Measurements from ENCODE around the gene WNT7B. TPM values are rescaled to one million over a fixed set of nuclear protein-coding genes. Genes with fewer than 3 reads are reported as not detected.

Gene WNT7B
- total RNA-seq, 1 experiment from 2014 or later = not detected

DNA sequence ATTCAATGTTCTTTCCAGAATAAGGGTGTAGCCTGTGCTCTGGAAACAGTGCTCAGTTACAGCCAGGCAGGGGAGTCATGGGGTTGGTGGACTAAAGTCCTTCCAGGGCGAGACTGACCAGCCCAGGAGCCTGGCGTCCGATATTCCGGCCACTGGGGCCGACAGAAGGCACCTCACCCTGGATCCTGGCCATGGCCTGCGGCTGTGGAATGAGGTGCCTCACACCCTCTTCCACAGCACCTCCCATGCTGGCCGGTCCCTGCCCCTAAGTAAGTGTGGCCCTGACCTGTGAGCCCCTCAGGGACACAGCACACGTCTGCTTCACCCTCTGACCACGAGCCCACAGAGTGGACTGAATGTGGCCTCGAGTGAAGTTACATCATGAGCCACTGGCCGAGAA is 50.5 kb downstream of the WNT7B start:
- DNase-seq (ENCODE audit: low spot score) = no peak
- no peaks in the 10 kb centered on the region for H3K27me3 ChIP-seq (replicated peaks; ENCODE audit: insufficient read depth, low read depth, low read length, poor library complexity)
- ChIA-PET POLR2A (ENCODE audit: low non-redundant PET) (no interaction called here), CTCF (no interaction called here)
- no peaks in the 10 kb centered on the region for H3K36me3 ChIP-seq (ENCODE audit: insufficient read depth, low read length, poor library complexity, severe bottlenecking)
- no peak overlapping the region for H3K4me3 ChIP-seq (ENCODE audit: low read depth, low read length, poor library complexity, severe bottlenecking)
- BruUV-seq (replicated peaks) = no TSS peak
- TF ChIP-seq, protein P1, sequence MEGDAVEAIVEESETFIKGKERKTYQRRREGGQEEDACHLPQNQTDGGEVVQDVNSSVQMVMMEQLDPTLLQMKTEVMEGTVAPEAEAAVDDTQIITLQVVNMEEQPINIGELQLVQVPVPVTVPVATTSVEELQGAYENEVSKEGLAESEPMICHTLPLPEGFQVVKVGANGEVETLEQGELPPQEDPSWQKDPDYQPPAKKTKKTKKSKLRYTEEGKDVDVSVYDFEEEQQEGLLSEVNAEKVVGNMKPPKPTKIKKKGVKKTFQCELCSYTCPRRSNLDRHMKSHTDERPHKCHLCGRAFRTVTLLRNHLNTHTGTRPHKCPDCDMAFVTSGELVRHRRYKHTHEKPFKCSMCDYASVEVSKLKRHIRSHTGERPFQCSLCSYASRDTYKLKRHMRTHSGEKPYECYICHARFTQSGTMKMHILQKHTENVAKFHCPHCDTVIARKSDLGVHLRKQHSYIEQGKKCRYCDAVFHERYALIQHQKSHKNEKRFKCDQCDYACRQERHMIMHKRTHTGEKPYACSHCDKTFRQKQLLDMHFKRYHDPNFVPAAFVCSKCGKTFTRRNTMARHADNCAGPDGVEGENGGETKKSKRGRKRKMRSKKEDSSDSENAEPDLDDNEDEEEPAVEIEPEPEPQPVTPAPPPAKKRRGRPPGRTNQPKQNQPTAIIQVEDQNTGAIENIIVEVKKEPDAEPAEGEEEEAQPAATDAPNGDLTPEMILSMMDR (conservative IDR thresholded peaks at IDR 0.05; ENCODE audit: low read depth, low read length) = no peak
- TF ChIP-seq EZH2 (IDR thresholded peaks at IDR 0.05; ENCODE audit: borderline replicate concordance, low read depth, low read length, poor library complexity, severe bottlenecking) = no peak
- no peaks in the 10 kb centered on the region for H3K4me1 ChIP-seq (ENCODE audit: insufficient read depth, low read length, poor library complexity, severe bottlenecking)
- intact Hi-C loops (cut with micrococcal nuclease; ENCODE audit: unreplicated experiment) = no loop called here
- H3K27ac ChIP-seq (ENCODE audit: low read depth, low read length, poor library complexity, severe bottlenecking) = no peak overlapping the region
- no peaks in the 10 kb centered on the region for H3K9me3 ChIP-seq (ENCODE audit: low read depth, low read length, poor library complexity, severe bottlenecking)

DNA sequence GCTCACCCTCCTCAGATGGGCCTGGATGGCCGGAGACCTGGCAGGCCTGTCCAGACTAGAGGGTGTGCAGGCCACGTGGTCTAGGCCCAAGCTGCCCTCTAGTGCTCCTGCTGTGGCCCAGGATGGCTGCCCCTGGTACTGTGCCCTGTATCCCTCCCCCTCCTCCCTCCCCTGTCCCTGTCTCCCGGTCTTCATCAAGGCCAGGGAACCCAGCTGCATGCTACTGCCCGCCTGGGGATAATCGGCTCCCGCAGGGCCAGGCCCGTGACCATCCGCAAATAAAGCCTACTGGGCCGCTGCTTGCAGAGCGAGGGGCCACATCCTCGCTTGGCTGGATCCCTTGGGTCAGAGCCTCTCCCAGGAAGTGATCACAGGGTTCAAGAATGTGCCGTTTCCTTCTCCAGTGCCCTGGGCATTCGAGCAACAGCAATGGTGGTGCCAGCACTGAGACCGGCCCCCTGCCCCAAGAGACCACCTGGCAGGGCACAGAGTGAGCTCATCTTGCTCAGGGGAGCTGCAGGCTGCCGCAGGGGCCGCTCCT is 51.1 kb downstream of the WNT7B start:
- no peak overlapping the region for H3K27ac ChIP-seq (ENCODE audit: low read depth, low read length, poor library complexity, severe bottlenecking)
- TF ChIP-seq, protein P1 (conservative IDR thresholded peaks at IDR 0.05; ENCODE audit: low read depth, low read length) = no peak
- TF ChIP-seq EZH2 (IDR thresholded peaks at IDR 0.05; ENCODE audit: borderline replicate concordance, low read depth, low read length, poor library complexity, severe bottlenecking) = no peak
- POLR2A ChIA-PET (ENCODE audit: low non-redundant PET) = no interaction called here
- BruUV-seq (replicated peaks) = no TSS peak
- H3K4me1 ChIP-seq (ENCODE audit: insufficient read depth, low read length, poor library complexity, severe bottlenecking) = no peaks in the 10 kb centered on the region
- no peak overlapping the region for H3K4me3 ChIP-seq (ENCODE audit: low read depth, low read length, poor library complexity, severe bottlenecking)
- CTCF ChIA-PET = no interaction called here
- no peaks in the 10 kb centered on the region for H3K27me3 ChIP-seq (replicated peaks; ENCODE audit: insufficient read depth, low read depth, low read length, poor library complexity)
- H3K9me3 ChIP-seq (ENCODE audit: low read depth, low read length, poor library complexity, severe bottlenecking) = no peaks in the 10 kb centered on the region
- intact Hi-C loops (cut with micrococcal nuclease; ENCODE audit: unreplicated experiment) = no loop called here
- no peak for DNase-seq (ENCODE audit: low spot score)
- no peaks in the 10 kb centered on the region for H3K36me3 ChIP-seq (ENCODE audit: insufficient read depth, low read length, poor library complexity, severe bottlenecking)

DNA sequence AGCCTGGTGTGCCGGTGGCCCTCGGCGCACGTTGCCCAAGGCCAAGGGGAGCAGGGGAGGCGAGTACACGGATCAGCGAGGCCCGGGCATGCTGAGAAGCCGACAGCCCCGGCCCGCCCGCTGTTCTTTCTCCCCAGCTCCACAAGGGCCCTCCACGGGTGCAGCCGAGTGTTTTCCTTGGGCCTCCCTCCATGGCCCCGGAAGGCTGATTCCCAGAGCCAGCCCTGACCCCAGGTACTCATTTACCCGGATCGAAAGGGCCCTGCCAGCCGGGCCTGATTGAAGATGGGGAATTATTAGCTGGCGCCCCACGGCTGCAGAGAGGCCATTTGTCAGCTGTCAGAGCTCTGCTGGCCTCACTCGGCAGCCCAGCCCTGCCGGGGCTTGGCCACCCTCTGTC is 53.1 kb downstream of the WNT7B start:
- DNase-seq (ENCODE audit: low spot score) = no peak
- no peaks in the 10 kb centered on the region for H3K36me3 ChIP-seq (ENCODE audit: insufficient read depth, low read length, poor library complexity, severe bottlenecking)
- H3K4me1 ChIP-seq (ENCODE audit: insufficient read depth, low read length, poor library complexity, severe bottlenecking) = no peaks in the 10 kb centered on the region
- H3K27ac ChIP-seq (ENCODE audit: low read depth, low read length, poor library complexity, severe bottlenecking) = no peak overlapping the region
- H3K27me3 ChIP-seq (replicated peaks; ENCODE audit: insufficient read depth, low read depth, low read length, poor library complexity) = no peaks in the 10 kb centered on the region
- ChIA-PET POLR2A (ENCODE audit: low non-redundant PET) (no interaction called here), CTCF (no interaction called here)
- TF ChIP-seq, protein P1 (conservative IDR thresholded peaks at IDR 0.05; ENCODE audit: low read depth, low read length) = no peak
- no peak for TF ChIP-seq EZH2 (IDR thresholded peaks at IDR 0.05; ENCODE audit: borderline replicate concordance, low read depth, low read length, poor library complexity, severe bottlenecking)
- BruUV-seq (replicated peaks) = no TSS peak
- no peak overlapping the region for H3K4me3 ChIP-seq (ENCODE audit: low read depth, low read length, poor library complexity, severe bottlenecking)
- intact Hi-C loops (cut with micrococcal nuclease; ENCODE audit: unreplicated experiment) = no loop called here
- no peaks in the 10 kb centered on the region for H3K9me3 ChIP-seq (ENCODE audit: low read depth, low read length, poor library complexity, severe bottlenecking)
